GM12878 (cell line): ENCODE results near the gene SLTM.

Experiments used
- CBFB ChIP-seq: IDR thresholded peaks from 2 replicates; pipeline ENCODE4 v1.6.1; 2016; ENCODE audit warnings: antibody characterized with exemption, low read depth
- CTCF ChIP-seq, 3 experiments: IDR thresholded peaks in 2 of 3; conservative IDR thresholded peaks in 1 of 3; 2 replicates each; pipeline ENCODE4 v1.5.1; 2011; ENCODE audit warnings: low read depth in 3 of 3, low read length in 3 of 3, mild to moderate bottlenecking in 3 of 3, control low read depth in 2 of 3, moderate library complexity in 2 of 3, inconsistent platforms in 1 of 3, mixed read lengths in 1 of 3; ENCODE audit not compliant: control insufficient read depth in 2 of 3, insufficient read depth in 1 of 3; ENCODE audit errors: extremely low read depth in 1 of 3
- EZH2 ChIP-seq: IDR thresholded peaks from 2 replicates; pipeline ENCODE4 v1.6.1; 2012; ENCODE audit warnings: low read depth, mild to moderate bottlenecking, control low read depth, inconsistent platforms, low read length, borderline replicate concordance; ENCODE audit not compliant: control insufficient read depth
- HDGF ChIP-seq: fragments of 450-650 bp; IDR thresholded peaks from 2 replicates; pipeline ENCODE4 v1.6.1; 2016; ENCODE audit warnings: antibody characterized with exemption
- KAT2A ChIP-seq: conservative IDR thresholded peaks from 2 replicates; pipeline ENCODE4 v1.6.1; 2011; ENCODE audit warnings: low read depth, low read length; ENCODE audit not compliant: control insufficient read depth
- KLF5 ChIP-seq: fragments of 450-650 bp; IDR thresholded peaks from 2 replicates; pipeline ENCODE4 v1.6.1; 2014; ENCODE audit warnings: mild to moderate bottlenecking; ENCODE audit not compliant: partially characterized antibody
- MAX ChIP-seq: IDR thresholded peaks from 2 replicates; pipeline ENCODE4 v1.6.1; 2012; ENCODE audit warnings: low read depth, low read length, improper control_type of control experiment
- MYC ChIP-seq: IDR thresholded peaks from 2 replicates; pipeline ENCODE4 v1.6.1; 2011; ENCODE audit warnings: mild to moderate bottlenecking, low read length, moderate library complexity, inconsistent platforms; ENCODE audit not compliant: insufficient read depth, insufficient replicate concordance, insufficient read length, severe bottlenecking
- POLR2A ChIP-seq: IDR thresholded peaks from 2 replicates; pipeline ENCODE4 v1.6.1; 2011; ENCODE audit warnings: low read depth, mild to moderate bottlenecking, low read length
- POLR2AphosphoS5 ChIP-seq: IDR thresholded peaks from 2 replicates; pipeline ENCODE4 v1.6.1; 2011; ENCODE audit warnings: mild to moderate bottlenecking, low read length, inconsistent platforms
- RCOR1 ChIP-seq: conservative IDR thresholded peaks from 2 replicates; pipeline ENCODE4 v1.6.1; 2012; ENCODE audit warnings: low read depth, low read length, improper control_type of control experiment
- STAT3 ChIP-seq: IDR thresholded peaks from 2 replicates; pipeline ENCODE4 v1.6.1; 2011; ENCODE audit warnings: low read depth, low read length, improper control_type of control experiment
- SUZ12 ChIP-seq: fragments of 200-600 bp; sonication (generic); IDR thresholded peaks from one replicate; pipeline ENCODE4 v1.6.1; 2018; ENCODE audit warnings: antibody characterized with exemption, mild to moderate bottlenecking; ENCODE audit not compliant: unreplicated experiment
- USF1 ChIP-seq: IDR thresholded peaks from 2 replicates; pipeline ENCODE4 v1.6.1; 2011; ENCODE audit warnings: borderline replicate concordance, low read depth, mild to moderate bottlenecking, moderate library complexity, mixed read lengths, low read length; ENCODE audit not compliant: insufficient read depth; ENCODE audit errors: extremely low read length

GRCh38 chr15:58962136-58962535 is 28.7 kb upstream of the SLTM start:
- TF ChIP-seq EZH2 (no peak), CTCF (IDR thresholded peaks at IDR 0.05 in 2 of 3, conservative IDR thresholded peaks at IDR 0.05 in 1 of 3; ENCODE audit: control insufficient read depth in 2 of 3, extremely low read depth in 1 of 3, insufficient read depth in 1 of 3, low read depth in 3 of 3, low read length in 3 of 3) (no peak), USF1 (no peak), RCOR1 (no peak), KAT2A (no peak), CBFB (no peak), MAX (no peak), SUZ12 (no peak), POLR2AphosphoS5 (no peak), STAT3 (no peak), KLF5 (no peak), MYC (no peak), HDGF (no peak), POLR2A (no peak)
